ENCODE data around the gene CAP2. TPM values are rescaled to one million over a fixed set of nuclear protein-coding genes. Genes with fewer than 3 reads are reported as not detected.

The CAP2 gene, protein sequence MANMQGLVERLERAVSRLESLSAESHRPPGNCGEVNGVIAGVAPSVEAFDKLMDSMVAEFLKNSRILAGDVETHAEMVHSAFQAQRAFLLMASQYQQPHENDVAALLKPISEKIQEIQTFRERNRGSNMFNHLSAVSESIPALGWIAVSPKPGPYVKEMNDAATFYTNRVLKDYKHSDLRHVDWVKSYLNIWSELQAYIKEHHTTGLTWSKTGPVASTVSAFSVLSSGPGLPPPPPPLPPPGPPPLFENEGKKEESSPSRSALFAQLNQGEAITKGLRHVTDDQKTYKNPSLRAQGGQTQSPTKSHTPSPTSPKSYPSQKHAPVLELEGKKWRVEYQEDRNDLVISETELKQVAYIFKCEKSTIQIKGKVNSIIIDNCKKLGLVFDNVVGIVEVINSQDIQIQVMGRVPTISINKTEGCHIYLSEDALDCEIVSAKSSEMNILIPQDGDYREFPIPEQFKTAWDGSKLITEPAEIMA
- 4.8 and 9.9 TPM in 2 replicates for total RNA-seq (2014; rRNA removed; shearing (Covaris generic))
- 22.5 and 23.2 TPM in 2 replicates for polyA plus RNA-seq (2016; fragmentation: Nextera tagmentation; extraction: Ambion mirVana)

DNA sequence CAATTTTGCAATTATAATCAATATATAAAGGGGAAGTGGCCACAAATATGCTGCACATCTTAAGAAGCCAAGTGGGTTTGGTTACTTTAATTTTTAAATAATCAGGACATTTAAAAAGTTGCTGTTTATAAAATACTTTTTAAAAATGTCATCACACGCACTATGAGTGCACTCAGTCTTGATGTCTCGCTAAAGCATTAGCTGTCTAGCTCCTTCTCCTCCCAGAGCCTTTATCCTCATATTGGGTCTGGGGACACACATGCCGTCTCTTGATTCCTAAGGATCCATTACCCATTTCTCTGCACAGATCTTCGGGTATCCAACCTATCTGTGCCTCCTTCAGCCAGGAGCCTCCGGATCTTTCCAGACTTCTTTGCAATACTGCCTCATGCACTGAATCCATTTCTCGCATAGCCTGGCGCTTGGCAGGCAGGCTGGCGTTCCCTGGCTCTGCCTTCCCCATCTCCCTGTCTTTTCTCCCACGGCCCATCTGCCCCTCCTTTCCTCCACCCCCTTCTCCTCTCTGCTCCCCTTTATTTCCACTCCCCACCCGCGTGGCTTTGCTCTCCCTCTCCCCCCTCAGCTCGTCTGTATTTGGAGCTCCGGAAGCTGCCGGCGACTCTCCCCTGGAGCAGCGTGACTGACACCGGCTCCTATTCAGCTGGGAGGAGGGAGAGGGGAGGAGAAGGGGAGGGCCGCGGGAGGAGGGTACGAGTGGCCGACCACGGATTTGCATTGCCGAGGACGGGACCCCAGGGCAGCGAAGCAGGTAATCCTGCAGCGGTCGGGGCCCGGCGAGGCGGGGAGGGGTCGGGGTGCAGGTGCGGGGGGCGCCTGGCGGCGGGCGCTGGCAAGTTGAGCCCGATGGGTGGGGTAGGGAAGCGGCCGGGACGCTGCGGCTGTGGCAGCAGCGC lies at the start of gene CAP2:
CAP2 (plus strand) TSS at position 618 of the 914 bp plus-strand sequence. CDS start 27,961 bp downstream, outside the sequence.
- Histone ChIP-seq H3K9me2 (ENCODE audit: insufficient read depth) (no peaks in the 10 kb centered on the region; the same call in 1 of the 2 replicates), H3K4me2 (ENCODE audit: unreplicated experiment) (peak within 1 kb of the TSS; percentile 91), H3K27me3 (replicated peaks; ENCODE audit: insufficient read depth) (no peaks in the 10 kb centered on the region), H3K9me3 (ENCODE audit: low read depth) (no peaks in the 10 kb centered on the region), H3K27ac (peak within 1 kb of the TSS; percentile 45), H3K36me3 (ENCODE audit: low read depth) (no peaks in the 10 kb centered on the region), H2AFZ (peak within 1 kb of the TSS; percentile 92), H3K9ac (peak within 1 kb of the TSS; percentile 66), H3K4me1 (ENCODE audit: insufficient read depth) (peaks cover 15% of the 10 kb centered on the region), H3K79me2 (ENCODE audit: insufficient read depth) (no peaks in the 10 kb centered on the region), H3K4me3 (peak within 1 kb of the TSS; percentile 84), H3F3A (ENCODE audit: insufficient read depth) (peaks cover 32% of the 10 kb centered on the region), H4K20me1 (ENCODE audit: insufficient read depth) (no peaks in the 10 kb centered on the region)
- no peak for TF ChIP-seq EZH2 (IDR thresholded peaks at IDR 0.05; ENCODE audit: insufficient read depth, poor library complexity, severe bottlenecking)
- no peak for TF ChIP-seq EZH2phosphoT487 (IDR thresholded peaks at IDR 0.05; ENCODE audit: insufficient read depth, low read depth)
- in situ Hi-C loops (cut with MboI): no loop called here
- 1 to 2% methylated on average over 16 to 40 of the region's 42 CpGs for WGBS, 2 experiments (ENCODE audit: low coverage in 1 of 2, low lambda C conversion rate in 2 of 2, missing lambda C conversion rate in 2 of 2)
- peak; percentile 72 for DNase-seq

DNA sequence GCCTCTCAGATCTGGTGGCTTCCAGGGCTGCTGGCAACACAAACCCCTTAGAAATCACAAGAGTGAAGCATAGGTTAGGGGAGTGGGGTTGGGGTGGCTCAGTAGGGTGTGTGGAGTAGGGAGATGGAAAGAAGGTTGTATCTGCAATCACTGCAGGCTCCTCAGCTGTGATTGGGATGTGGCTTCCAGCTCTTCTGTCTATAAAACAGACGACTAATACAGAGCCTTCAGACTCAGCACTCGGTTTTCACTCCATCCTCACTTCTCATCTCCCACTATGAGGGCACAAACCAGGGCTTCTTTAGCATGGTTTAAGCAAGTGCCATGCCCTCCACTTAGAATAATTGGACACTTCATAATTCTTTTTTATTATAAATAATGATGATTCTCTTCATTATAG lies 46.4 kb upstream of the CAP2 start:
- Histone ChIP-seq H3K36me3 (ENCODE audit: low read depth) (no peaks in the 10 kb centered on the region), H3K4me2 (ENCODE audit: unreplicated experiment) (no peak overlapping the region), H3K27me3 (replicated peaks; ENCODE audit: insufficient read depth) (no peaks in the 10 kb centered on the region), H3K9me2 (ENCODE audit: insufficient read depth) (no peaks in the 10 kb centered on the region), H3K27ac (no peak overlapping the region), H4K20me1 (ENCODE audit: insufficient read depth) (no peaks in the 10 kb centered on the region), H3K4me3 (no peak overlapping the region), H3K9me3 (ENCODE audit: low read depth) (no peaks in the 10 kb centered on the region), H3K9ac (no peak overlapping the region), H3F3A (ENCODE audit: insufficient read depth) (no peaks in the 10 kb centered on the region), H3K4me1 (ENCODE audit: insufficient read depth) (no peaks in the 10 kb centered on the region), H2AFZ (no peak overlapping the region), H3K79me2 (ENCODE audit: insufficient read depth) (no peaks in the 10 kb centered on the region)
- 23 to 24% methylated on average over 2 of the region's 2 CpGs for WGBS, 2 experiments (ENCODE audit: low coverage in 1 of 2, low lambda C conversion rate in 2 of 2, missing lambda C conversion rate in 2 of 2)
- in situ Hi-C loops (cut with MboI): no loop called here
- DNase-seq: no peak
- TF ChIP-seq EZH2 (IDR thresholded peaks at IDR 0.05; ENCODE audit: insufficient read depth, poor library complexity, severe bottlenecking) (no peak), EZH2phosphoT487 (IDR thresholded peaks at IDR 0.05; ENCODE audit: insufficient read depth, low read depth) (no peak)

DNA sequence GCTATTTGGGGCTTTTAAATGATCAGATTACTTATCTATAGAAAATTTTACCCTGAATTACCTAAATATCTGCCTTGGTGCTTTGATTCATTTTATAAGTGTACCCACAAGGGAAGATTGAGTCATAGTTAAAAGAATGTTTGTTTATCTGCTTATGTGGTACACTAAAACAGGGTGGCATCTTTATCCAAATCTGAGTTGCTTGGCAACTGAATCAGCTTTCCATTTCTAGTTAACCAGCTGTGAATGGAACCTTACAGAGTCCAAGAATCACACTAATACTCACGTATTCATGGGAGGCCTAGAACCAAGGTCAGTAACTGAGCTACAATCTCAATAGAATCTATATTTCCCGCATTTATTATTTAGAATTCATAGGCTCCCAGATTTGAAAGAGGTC lies 44.0 kb upstream of the CAP2 start:
- no peaks in the 10 kb centered on the region for H3K79me2 ChIP-seq (ENCODE audit: insufficient read depth)
- H3K36me3 ChIP-seq (ENCODE audit: low read depth): no peaks in the 10 kb centered on the region
- peak; percentile 34 for DNase-seq
- H2AFZ ChIP-seq: no peak overlapping the region
- TF ChIP-seq EZH2phosphoT487 (IDR thresholded peaks at IDR 0.05; ENCODE audit: insufficient read depth, low read depth) (no peak), EZH2 (IDR thresholded peaks at IDR 0.05; ENCODE audit: insufficient read depth, poor library complexity, severe bottlenecking) (no peak)
- H3F3A ChIP-seq (ENCODE audit: insufficient read depth): no peaks in the 10 kb centered on the region
- H3K27me3 ChIP-seq (replicated peaks; ENCODE audit: insufficient read depth): no peaks in the 10 kb centered on the region; the same call in 1 of the 2 replicates
- no peaks in the 10 kb centered on the region for H3K9me2 ChIP-seq (ENCODE audit: insufficient read depth)
- no peak overlapping the region for H3K27ac ChIP-seq
- H3K9me3 ChIP-seq (ENCODE audit: low read depth): no peaks in the 10 kb centered on the region
- in situ Hi-C loops (cut with MboI): no loop called here
- H4K20me1 ChIP-seq (ENCODE audit: insufficient read depth): no peaks in the 10 kb centered on the region
- no peak overlapping the region for H3K9ac ChIP-seq
- H3K4me2 ChIP-seq (ENCODE audit: unreplicated experiment): no peak overlapping the region
- no peaks in the 10 kb centered on the region for H3K4me1 ChIP-seq (ENCODE audit: insufficient read depth)
- no peak overlapping the region for H3K4me3 ChIP-seq
- 77 to 82% methylated on average over 2 of the region's 2 CpGs for WGBS, 2 experiments (ENCODE audit: low coverage in 1 of 2, low lambda C conversion rate in 2 of 2, missing lambda C conversion rate in 2 of 2)

DNA sequence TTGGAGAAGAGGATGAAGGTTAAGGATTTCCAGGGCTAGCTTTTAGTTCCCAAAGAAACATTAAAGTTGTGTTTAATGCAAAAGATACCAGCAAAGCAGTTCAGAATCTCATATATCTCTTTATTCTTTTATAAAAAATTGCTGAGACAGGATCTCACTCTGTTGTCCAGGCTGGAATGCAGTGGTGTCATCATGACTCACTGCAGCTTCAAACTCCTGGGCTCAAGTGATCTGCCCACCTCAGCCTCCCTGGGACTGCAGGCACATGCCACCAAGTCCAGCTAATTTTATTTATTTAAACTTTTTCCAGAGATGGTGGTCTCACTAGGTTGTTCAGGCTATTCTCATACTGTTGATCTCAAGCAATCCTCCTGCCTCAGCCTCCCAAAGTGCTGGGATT lies 41.1 kb upstream of the CAP2 start:
- Histone ChIP-seq H3K36me3 (ENCODE audit: low read depth) (no peaks in the 10 kb centered on the region), H4K20me1 (ENCODE audit: insufficient read depth) (no peaks in the 10 kb centered on the region), H3K4me3 (no peak overlapping the region), H3K9me2 (ENCODE audit: insufficient read depth) (no peaks in the 10 kb centered on the region), H3K9ac (no peak overlapping the region), H3K27me3 (replicated peaks; ENCODE audit: insufficient read depth) (no peaks in the 10 kb centered on the region; the same call in 1 of the 2 replicates), H3K4me1 (ENCODE audit: insufficient read depth) (no peaks in the 10 kb centered on the region), H3K79me2 (ENCODE audit: insufficient read depth) (no peaks in the 10 kb centered on the region), H3K27ac (no peak overlapping the region), H3F3A (ENCODE audit: insufficient read depth) (no peaks in the 10 kb centered on the region), H3K4me2 (ENCODE audit: unreplicated experiment) (no peak overlapping the region), H3K9me3 (ENCODE audit: low read depth) (no peaks in the 10 kb centered on the region), H2AFZ (no peak overlapping the region)
- peak; percentile 21 for DNase-seq
- TF ChIP-seq EZH2 (IDR thresholded peaks at IDR 0.05; ENCODE audit: insufficient read depth, poor library complexity, severe bottlenecking): no peak
- TF ChIP-seq EZH2phosphoT487 (IDR thresholded peaks at IDR 0.05; ENCODE audit: insufficient read depth, low read depth): no peak
- in situ Hi-C loops (cut with MboI): no loop called here

Data from GM23248 (cell line).